Body of pancreas (tissue), 4 donors: Measurements from ENCODE around the gene CCL28. TPM values are rescaled to one million over a fixed set of nuclear protein-coding genes. Genes with fewer than 3 reads are reported as not detected.

Experiments
- ATAC-seq: fragments of 150-250 bp; one replicate; pipeline ENCODE4 v1.9.1; 2016
- DNase-seq, 4 donors: peaks; one replicate each; pipeline ENCODE4 v3.0.0-alpha.2; 2019
- H3K27ac ChIP-seq, 4 donors: fragments of 200-600 bp; sonication (generic); 1 replicate in 3 of 4; 2 replicates in 1 of 4; pipeline versions ENCODE4 v1.5.1 to v1.6.1; 2016 to 2019; ENCODE audit warnings: mild to moderate bottlenecking in 1 of 4, mixed read lengths in 1 of 4, moderate library complexity in 1 of 4
- H3K27me3 ChIP-seq, 2 donors: fragments of 200-600 bp; sonication (generic); one replicate each; pipeline ENCODE4 v1.6.0; 2016; ENCODE audit warnings: mild to moderate bottlenecking in 1 of 2
- H3K36me3 ChIP-seq, 2 donors: fragments of 200-600 bp; sonication (generic); replicated peaks in 1 of 2; 2 replicates each; pipeline ENCODE4 v1.5.1; 2016; ENCODE audit warnings: low read depth in 2 of 2; ENCODE audit not compliant: insufficient read depth in 1 of 2
- H3K4me1 ChIP-seq: fragments of 200-600 bp; sonication (generic); one replicate; pipeline ENCODE4 v1.6.0; 2016
- H3K4me3 ChIP-seq, 2 donors: fragments of 200-600 bp; sonication (generic); 1 replicate in 1 of 2; 2 replicates in 1 of 2; pipeline ENCODE4 v1.5.1; 2016 to 2019
- H3K9me3 ChIP-seq, 3 donors: fragments of 200-600 bp; sonication (generic); 1 replicate in 2 of 3; 2 replicates in 1 of 3; pipeline ENCODE4 v1.5.1; 2016
- CTCF ChIP-seq, 7 experiments: fragments of 450-650 bp in 4 of 7; fragments of 200-600 bp in 3 of 7; sonication (generic) in 3 of 7; IDR thresholded peaks; one replicate each; pipeline ENCODE4 v1.5.1; 2016 to 2019; ENCODE audit warnings: antibody characterized with exemption in 7 of 7
- POLR2A ChIP-seq, 3 donors: fragments of 450-650 bp; IDR thresholded peaks; one replicate each; pipeline ENCODE4 v1.6.1; 2016; ENCODE audit warnings: antibody characterized with exemption in 3 of 3, mild to moderate bottlenecking in 2 of 3
- WGBS, 2 donors: methylation state at CpG; one replicate each; pipeline ENCODE4 v1.1.5; 2017; 5-methylcytosine and 5-hydroxymethylcytosine counted together
- intact Hi-C: fragments of 100-400 bp; cut with DNase I; formaldehyde crosslinking; loops from one replicate; pipeline ENCODE4 v1.15.1; 2023
- total RNA-seq, 2 donors: library from RNA; depleted of rRNA; stranded (reverse); fragments of >200 nt; gene quantifications; one replicate each; pipeline ENCODE4 v1.1.0, GENCODE V29; 2016

CCL28 gene
- total RNA-seq, 2 donors from 2014 or later = 10.5 to 21.0 TPM

GRCh38 chr5:43420241-43420640 lies 8.1 kb upstream of the CCL28 start:
- intact Hi-C loops = no loop called here
- Histone ChIP-seq H3K27me3 (no peaks in the 10 kb centered on the region), H3K36me3 (no peaks in the 10 kb centered on the region), H3K9me3 (no peaks in the 10 kb centered on the region), H3K4me1 (peaks cover 31% of the 10 kb centered on the region), H3K4me3 (no peak overlapping the region), H3K27ac (no peak overlapping the region)
- WGBS, 2 donors = 78 to 92% methylated on average over 4 of the region's 4 CpGs
- TF ChIP-seq CTCF (IDR thresholded peaks at IDR 0.05) (no peak), POLR2A (IDR thresholded peaks at IDR 0.05) (no peak)
- ATAC-seq (no peak), DNase-seq (no peak)

- H3K4me1 ChIP-seq = peaks cover 31% of the 10 kb centered on the region
- TF ChIP-seq CTCF (IDR thresholded peaks at IDR 0.05) = no peak
- no peak for TF ChIP-seq POLR2A (IDR thresholded peaks at IDR 0.05)
- intact Hi-C loops = no loop called here
- no peak overlapping the region for H3K4me3 ChIP-seq
- no peaks in the 10 kb centered on the region for H3K9me3 ChIP-seq
- ATAC-seq = no peak
- no peaks in the 10 kb centered on the region for H3K27me3 ChIP-seq
- H3K36me3 ChIP-seq = no peaks in the 10 kb centered on the region
- H3K27ac ChIP-seq = no peak overlapping the region
- DNase-seq = no peak
- 93 to 96% methylated on average over 2 of the region's 2 CpGs for WGBS, 2 donors
Observed at GRCh38 chr5:43418561-43418960, 6.4 kb upstream of the CCL28 start.

- Histone ChIP-seq H3K36me3 (no peaks in the 10 kb centered on the region), H3K4me1 (peaks cover 35% of the 10 kb centered on the region), H3K9me3 (no peaks in the 10 kb centered on the region), H3K27me3 (no peaks in the 10 kb centered on the region), H3K4me3 (no peak overlapping the region), H3K27ac (peak overlapping the region in 1 of 4 donors; percentile 47)
- WGBS, 2 donors = 47 to 60% methylated on average over 3 of the region's 3 CpGs
- TF ChIP-seq CTCF (IDR thresholded peaks at IDR 0.05) (no peak), POLR2A (IDR thresholded peaks at IDR 0.05) (no peak)
- ATAC-seq = no peak
- no peak for DNase-seq
- intact Hi-C loops = no loop called here
Observed at GRCh38 chr5:43416803-43417394, 4.7 kb upstream of the CCL28 start.

- ATAC-seq (peak; percentile 22), DNase-seq (no peak)
- no peak overlapping the region for H3K4me3 ChIP-seq
- no peak for TF ChIP-seq POLR2A (IDR thresholded peaks at IDR 0.05)
- no peak for TF ChIP-seq CTCF (IDR thresholded peaks at IDR 0.05)
- H3K36me3 ChIP-seq = no peaks in the 10 kb centered on the region
- H3K9me3 ChIP-seq = no peaks in the 10 kb centered on the region
- peak overlapping the region in 2 of 4 donors; percentile 3 to 47 for H3K27ac ChIP-seq
- intact Hi-C loops = no loop called here
- peaks cover 35% of the 10 kb centered on the region for H3K4me1 ChIP-seq
- H3K27me3 ChIP-seq = no peaks in the 10 kb centered on the region
- WGBS, 2 donors = 48 to 63% methylated on average over 3 of the region's 3 CpGs
Observed at GRCh38 chr5:43415935-43416802, 4.0 kb upstream of the CCL28 start.
